GM18873 (cell line): ENCODE measurements around the gene TBX4.
"Not testable (repeated sequence)": the region's sequence is repeated elsewhere in the genome, so short reads cannot be mapped to it uniquely, and the experiment has no call there.

Experiments used
- ATAC-seq: cut with Tn5 transposase; IDR thresholded peaks from one replicate; pipeline ENCODE4 v1.9.1; 2021; ENCODE audit warnings: mild to moderate bottlenecking, moderate library complexity, moderate number of reproducible peaks; ENCODE audit not compliant: unreplicated experiment, low FRiP score

The TBX4 gene

DNA sequence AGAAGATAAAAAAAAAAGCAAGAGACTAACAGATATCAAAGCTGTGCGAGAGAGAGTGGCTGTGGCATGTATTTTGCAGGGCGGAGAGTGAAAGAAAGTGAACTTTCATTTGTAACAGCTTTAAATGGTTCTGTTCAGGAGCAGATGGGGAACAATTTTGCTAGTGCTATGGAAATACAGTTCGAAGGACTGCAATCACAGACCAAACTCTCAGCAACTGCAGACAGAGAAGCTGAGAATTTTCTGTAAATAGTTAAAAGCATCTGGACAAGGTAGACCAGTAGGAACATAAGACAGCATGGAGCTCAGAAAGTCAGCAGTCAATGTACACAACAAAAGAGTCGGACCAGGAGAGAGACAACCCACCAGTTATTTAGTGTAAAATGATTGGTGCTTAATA is 62.3 kb downstream of the TBX4 start:
- ATAC-seq = no peak

DNA sequence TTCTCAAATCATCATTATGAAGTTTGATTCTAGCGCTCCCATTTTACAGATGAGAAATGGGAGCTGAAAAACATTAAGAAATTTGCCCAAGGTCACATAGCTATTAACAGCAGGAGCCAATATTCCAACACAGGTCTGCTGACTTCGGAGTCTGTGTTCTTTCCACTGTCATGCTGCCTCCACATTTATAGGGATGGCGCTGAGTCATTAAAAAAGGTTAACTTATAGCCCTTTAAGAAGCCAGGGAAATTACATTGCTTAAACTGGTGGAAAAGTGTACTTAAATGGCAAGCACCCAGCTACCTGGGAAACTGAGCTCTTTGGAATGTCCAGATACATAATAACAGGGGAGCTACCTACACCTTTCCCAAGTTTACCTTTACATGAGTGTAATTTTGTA is 65.0 kb downstream of the TBX4 start:
- no peak for ATAC-seq

GRCh38 chr17:61517843-61518606 is 65.8 kb downstream of the TBX4 start:
- ATAC-seq = no peak

DNA sequence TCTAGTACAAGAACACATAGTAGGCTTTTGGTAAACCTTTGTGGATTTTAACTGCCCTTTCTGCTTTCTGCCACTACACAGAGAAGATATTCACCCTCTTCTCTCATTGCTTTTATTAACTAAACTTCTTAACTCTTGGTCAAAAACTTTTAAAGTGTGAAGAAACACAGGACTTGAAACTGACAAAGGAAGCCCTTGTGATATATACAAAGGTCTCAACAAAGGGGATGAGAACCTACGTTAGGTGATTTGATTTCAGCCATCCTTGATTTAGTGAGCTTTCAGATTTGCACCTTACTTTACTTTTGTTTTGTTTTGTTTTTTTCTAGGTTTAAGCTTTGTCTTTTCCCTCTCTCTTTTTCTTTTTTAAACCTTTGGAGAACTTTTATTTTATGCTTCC is 66.9 kb downstream of the TBX4 start:
- no peak for ATAC-seq

- ATAC-seq = no peak
Measured at GRCh38 chr17:61519754-61520440, 67.7 kb downstream of the TBX4 start.

DNA sequence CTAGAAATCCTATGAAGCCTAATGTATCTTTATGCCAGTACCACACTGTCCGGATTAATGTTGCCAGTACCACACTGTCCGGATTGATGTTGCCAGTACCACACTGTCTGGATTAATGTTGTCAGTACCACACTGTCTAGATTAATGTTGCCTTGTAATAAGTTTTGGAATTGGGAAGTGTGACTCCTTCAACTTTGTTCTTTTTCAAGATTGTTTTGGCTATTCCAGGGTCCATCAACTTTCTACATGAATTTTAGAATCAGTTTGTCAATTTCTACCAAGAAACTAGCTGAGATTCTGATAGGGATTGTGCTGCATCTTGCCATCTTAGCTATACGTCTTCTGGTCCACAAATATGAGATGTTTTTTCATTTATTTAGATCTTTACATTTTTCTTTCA is 68.7 kb downstream of the TBX4 start:
- ATAC-seq = no peak

DNA sequence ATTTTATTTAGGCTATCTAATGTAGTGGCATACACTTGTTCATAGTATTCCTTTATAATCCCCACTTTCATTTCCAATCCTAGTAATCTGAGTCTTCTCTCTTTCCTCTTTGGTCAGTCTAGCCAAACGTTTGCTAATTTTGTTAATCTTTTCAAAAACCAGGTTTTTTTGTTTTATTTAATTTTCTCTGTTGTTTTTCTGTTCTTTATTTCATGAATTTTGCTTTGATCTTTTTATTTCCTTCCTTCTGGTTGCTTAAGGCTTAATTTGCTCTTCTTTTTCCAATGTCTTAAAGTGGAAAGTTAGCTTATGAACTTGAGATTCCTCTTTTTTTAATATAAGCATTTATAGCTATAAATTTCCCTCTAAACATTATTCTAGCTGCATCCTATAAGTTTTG is 69.9 kb downstream of the TBX4 start:
- ATAC-seq = no peak

DNA sequence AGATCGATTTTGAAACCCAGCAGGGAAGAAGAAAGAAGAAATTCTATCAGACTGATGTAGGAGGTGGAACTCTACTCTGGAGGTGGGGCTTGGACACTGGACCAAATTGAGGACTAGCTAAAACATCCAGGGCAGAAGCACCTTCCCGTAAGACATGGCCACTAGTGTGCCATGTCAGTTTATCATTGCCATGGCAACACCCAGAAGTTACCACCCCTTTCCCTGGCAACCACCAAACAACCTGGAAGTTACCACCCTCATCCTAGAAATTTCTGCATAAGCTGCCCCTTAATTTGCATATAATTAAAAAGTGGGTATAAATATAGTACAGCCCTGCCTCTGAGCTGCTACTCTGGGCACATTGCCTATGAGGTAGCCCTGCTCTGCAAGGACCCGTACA is 72.1 kb downstream of the TBX4 start:
- no peak for ATAC-seq

DNA sequence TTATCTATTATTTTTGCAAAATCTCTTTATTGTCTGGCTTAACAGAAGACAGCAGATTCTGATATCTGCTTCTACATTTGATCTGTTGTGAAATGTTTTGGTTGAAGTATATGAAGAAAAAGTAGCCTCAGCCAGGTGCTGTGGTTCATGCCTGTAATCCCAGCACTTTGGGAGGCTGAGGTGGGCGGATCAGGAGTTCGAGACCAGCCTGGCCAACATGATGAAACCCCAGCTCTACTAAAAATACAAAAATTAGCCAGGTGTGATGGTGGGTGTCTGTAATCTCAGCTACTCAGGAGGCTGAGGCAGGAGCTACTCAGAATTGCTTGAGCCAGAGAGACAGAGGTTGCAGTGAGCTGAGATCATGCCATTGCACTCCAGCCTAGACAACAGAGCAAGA is 75.2 kb downstream of the TBX4 start:
- not testable (repeated sequence) for ATAC-seq

GRCh38 chr17:61528171-61528570 is 75.9 kb downstream of the TBX4 start:
- ATAC-seq = no peak

DNA sequence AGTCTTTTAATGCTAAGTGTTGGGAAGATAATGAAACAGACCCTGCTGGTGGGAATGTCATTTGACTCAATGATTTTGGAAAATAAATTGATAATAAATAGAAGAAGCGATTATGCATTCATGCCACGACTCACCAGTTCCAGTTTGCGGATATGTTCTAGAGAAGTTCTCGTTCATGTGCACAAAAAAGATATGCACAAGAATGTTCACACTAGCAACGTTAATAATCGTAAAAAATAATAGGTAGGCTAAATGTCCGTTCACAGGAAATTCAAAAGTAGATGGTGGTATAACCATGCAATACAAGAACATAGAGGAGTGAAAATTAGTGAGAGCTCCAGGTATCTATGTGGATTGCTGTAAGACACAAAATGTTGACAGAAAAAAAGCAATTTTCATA is 79.0 kb downstream of the TBX4 start:
- ATAC-seq = no peak

DNA sequence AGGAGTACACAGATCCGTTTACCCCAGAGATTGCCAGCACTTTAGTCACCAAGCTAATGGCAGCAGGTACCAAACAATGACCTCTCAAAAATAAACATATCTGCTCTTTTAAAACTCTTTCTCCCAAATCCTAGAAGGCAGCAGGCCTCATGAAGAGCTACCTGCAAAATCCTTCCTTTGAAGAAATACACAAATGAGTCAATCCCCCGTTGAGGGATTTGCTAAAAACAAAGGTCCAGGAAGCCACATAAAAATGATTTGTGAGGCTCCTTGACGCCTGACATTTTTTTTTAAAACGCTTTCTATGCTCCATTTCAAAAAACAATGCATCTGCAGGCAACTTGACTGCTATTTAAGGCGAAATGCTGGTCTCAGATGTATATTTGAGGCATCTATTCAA is 80.6 kb downstream of the TBX4 start:
- ATAC-seq = no peak

GRCh38 chr17:61533797-61534196 is 81.6 kb downstream of the TBX4 start:
- no peak for ATAC-seq

- ATAC-seq = no peak
Measured at GRCh38 chr17:61534414-61534813, 82.2 kb downstream of the TBX4 start.
